Esophagus squamous epithelium (tissue), 4 donors: ENCODE data around the gene AKR1E2.

ENCODE experiments used
- POLR2A ChIP-seq, 4 donors: fragments of 450-650 bp; IDR thresholded peaks; one replicate each; pipeline ENCODE4 v1.6.1; 2017; ENCODE audit warnings: antibody characterized with exemption in 4 of 4, mild to moderate bottlenecking in 4 of 4, moderate library complexity in 3 of 4
- TF ChIP-seq, protein P1 (sequence below), 6 experiments: fragments of 450-650 bp in 4 of 6; fragments of 200-600 bp in 2 of 6; sonication (generic) in 2 of 6; IDR thresholded peaks; one replicate each; pipeline ENCODE4 v1.5.1; 2016 to 2019; ENCODE audit warnings: antibody characterized with exemption in 6 of 6, mild to moderate bottlenecking in 4 of 6, moderate library complexity in 4 of 6

DNA sequence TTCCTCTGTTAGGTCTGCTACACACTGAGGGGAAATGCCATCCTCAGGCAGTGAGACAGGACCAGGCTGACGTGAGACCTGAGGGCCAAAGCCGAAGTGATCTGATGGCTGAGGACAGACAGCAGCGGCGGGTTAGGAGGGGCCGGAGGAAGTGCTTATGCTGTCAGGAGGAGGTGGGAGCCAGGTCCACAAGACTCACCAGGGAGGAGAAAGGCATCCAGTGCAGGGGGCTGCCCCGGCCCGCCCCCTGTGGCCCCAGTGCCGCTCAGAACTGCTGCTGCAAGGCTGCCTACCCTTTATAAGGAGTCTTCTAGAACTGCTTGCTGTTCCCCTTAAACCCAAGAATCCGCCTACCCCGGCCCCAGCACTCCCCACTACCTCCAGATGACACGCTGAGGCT is 19.8 kb downstream of the AKR1E2 start:
- TF ChIP-seq, protein P1, sequence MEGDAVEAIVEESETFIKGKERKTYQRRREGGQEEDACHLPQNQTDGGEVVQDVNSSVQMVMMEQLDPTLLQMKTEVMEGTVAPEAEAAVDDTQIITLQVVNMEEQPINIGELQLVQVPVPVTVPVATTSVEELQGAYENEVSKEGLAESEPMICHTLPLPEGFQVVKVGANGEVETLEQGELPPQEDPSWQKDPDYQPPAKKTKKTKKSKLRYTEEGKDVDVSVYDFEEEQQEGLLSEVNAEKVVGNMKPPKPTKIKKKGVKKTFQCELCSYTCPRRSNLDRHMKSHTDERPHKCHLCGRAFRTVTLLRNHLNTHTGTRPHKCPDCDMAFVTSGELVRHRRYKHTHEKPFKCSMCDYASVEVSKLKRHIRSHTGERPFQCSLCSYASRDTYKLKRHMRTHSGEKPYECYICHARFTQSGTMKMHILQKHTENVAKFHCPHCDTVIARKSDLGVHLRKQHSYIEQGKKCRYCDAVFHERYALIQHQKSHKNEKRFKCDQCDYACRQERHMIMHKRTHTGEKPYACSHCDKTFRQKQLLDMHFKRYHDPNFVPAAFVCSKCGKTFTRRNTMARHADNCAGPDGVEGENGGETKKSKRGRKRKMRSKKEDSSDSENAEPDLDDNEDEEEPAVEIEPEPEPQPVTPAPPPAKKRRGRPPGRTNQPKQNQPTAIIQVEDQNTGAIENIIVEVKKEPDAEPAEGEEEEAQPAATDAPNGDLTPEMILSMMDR (IDR thresholded peaks at IDR 0.05) = no peak
- no peak for TF ChIP-seq POLR2A (IDR thresholded peaks at IDR 0.05)
